Measurements from ENCODE around the gene KLHL29.

- TF ChIP-seq CTCF (conservative IDR thresholded peaks at IDR 0.05; ENCODE audit: low read length) (no peak), EZH2phosphoT487 (IDR thresholded peaks at IDR 0.05; ENCODE audit: borderline replicate concordance, low read depth, low read length) (no peak)
Observed at GRCh38 chr2:23602116-23602515, 217.1 kb downstream of the KLHL29 start.

Measured in OCI-LY7 (cell line).